OCI-LY3 (cell line): ENCODE data around the gene TCP11L1.

ENCODE experiments used
- CTCF ChIP-seq: fragments of 200-600, 300-600 bp; sonication (generic); IDR thresholded peaks from 2 replicates; pipeline ENCODE4 v1.5.1; 2014; ENCODE audit warnings: antibody characterized with exemption, low read length, low read depth
- EZH2phosphoT487 ChIP-seq: fragments of 200-600 bp; shearing (Covaris generic); IDR thresholded peaks from 2 replicates; pipeline ENCODE4 v1.6.1; 2018; ENCODE audit warnings: antibody characterized with exemption, mixed run types, low read depth

- no peak for TF ChIP-seq CTCF
- no peak for TF ChIP-seq EZH2phosphoT487
These were observed 23.5 kb upstream of the TCP11L1 start, which contains the start of gene DEPDC7 for GRCh38 chr11:33015621-33016551.
